ENCODE measurements around the gene IL25.

Gene IL25

GRCh38 chr14:23344481-23344880, 28.1 kb upstream of the IL25 start:
- Histone ChIP-seq H4K20me1 (ENCODE audit: insufficient read depth) (no peaks in the 10 kb centered on the region), H3K27me3 (ENCODE audit: insufficient read depth, low read depth) (no peaks in the 10 kb centered on the region)
- no peak for TF ChIP-seq CTCF (conservative IDR thresholded peaks at IDR 0.05; ENCODE audit: low read depth, low read length)

GRCh38 chr14:23345987-23346692, 26.5 kb upstream of the IL25 start:
- no peak overlapping the region for H3K9ac ChIP-seq
- H3K27ac ChIP-seq, result no peak overlapping the region
- no peaks in the 10 kb centered on the region for H3K36me3 ChIP-seq (ENCODE audit: insufficient read depth)
- no peak for TF ChIP-seq CTCF (conservative IDR thresholded peaks at IDR 0.05; ENCODE audit: low read depth, low read length)
- no peak overlapping the region for H3K4me2 ChIP-seq
- H3K27me3 ChIP-seq (ENCODE audit: insufficient read depth, low read depth), result no peaks in the 10 kb centered on the region
- H4K20me1 ChIP-seq (ENCODE audit: insufficient read depth), result no peaks in the 10 kb centered on the region
- no peaks in the 10 kb centered on the region for H3K79me2 ChIP-seq (ENCODE audit: insufficient read depth, low read depth)
- H3K4me3 ChIP-seq (IDR thresholded peaks at IDR 0.05; ENCODE audit: insufficient read depth, low read depth, low read length), result no peak overlapping the region
- no peak overlapping the region for H2AFZ ChIP-seq (ENCODE audit: low read depth)
- no peaks in the 10 kb centered on the region for H3K4me1 ChIP-seq (ENCODE audit: low read depth, poor library complexity, severe bottlenecking)

More at GRCh38 chr14:23344481-23344880, 28.1 kb upstream of the IL25 start:
- no peaks in the 10 kb centered on the region for H3K36me3 ChIP-seq (ENCODE audit: insufficient read depth)
- no peak overlapping the region for H3K4me2 ChIP-seq
- no peaks in the 10 kb centered on the region for H3K79me2 ChIP-seq (ENCODE audit: insufficient read depth, low read depth)
- H3K27ac ChIP-seq, result no peak overlapping the region
- no peak overlapping the region for H3K4me3 ChIP-seq (IDR thresholded peaks at IDR 0.05; ENCODE audit: insufficient read depth, low read depth, low read length)
- H3K9ac ChIP-seq, result no peak overlapping the region
- no peak overlapping the region for H2AFZ ChIP-seq (ENCODE audit: low read depth)
- H3K4me1 ChIP-seq (ENCODE audit: low read depth, poor library complexity, severe bottlenecking), result no peaks in the 10 kb centered on the region

- no peaks in the 10 kb centered on the region for H3K36me3 ChIP-seq (ENCODE audit: insufficient read depth)
- H3K27ac ChIP-seq, result no peak overlapping the region
- H3K27me3 ChIP-seq (ENCODE audit: insufficient read depth, low read depth), result no peaks in the 10 kb centered on the region
- H3K4me2 ChIP-seq, result no peak overlapping the region
- no peak for TF ChIP-seq CTCF (conservative IDR thresholded peaks at IDR 0.05; ENCODE audit: low read depth, low read length)
- H2AFZ ChIP-seq (ENCODE audit: low read depth), result no peak overlapping the region
- H4K20me1 ChIP-seq (ENCODE audit: insufficient read depth), result no peaks in the 10 kb centered on the region
- H3K4me1 ChIP-seq (ENCODE audit: low read depth, poor library complexity, severe bottlenecking), result no peaks in the 10 kb centered on the region
- no peak overlapping the region for H3K9ac ChIP-seq
- no peak overlapping the region for H3K4me3 ChIP-seq (IDR thresholded peaks at IDR 0.05; ENCODE audit: insufficient read depth, low read depth, low read length)
- no peaks in the 10 kb centered on the region for H3K79me2 ChIP-seq (ENCODE audit: insufficient read depth, low read depth)
Observed at GRCh38 chr14:23346693-23347405, 25.8 kb upstream of the IL25 start.

- H3K9ac ChIP-seq, result no peak overlapping the region
- no peaks in the 10 kb centered on the region for H3K79me2 ChIP-seq (ENCODE audit: insufficient read depth, low read depth)
Observed at GRCh38 chr14:23347406-23348296, 25.0 kb upstream of the IL25 start.

More at GRCh38 chr14:23347406-23348296, 25.0 kb upstream of the IL25 start:
- H3K36me3 ChIP-seq (ENCODE audit: insufficient read depth), result no peaks in the 10 kb centered on the region
- H3K4me1 ChIP-seq (ENCODE audit: low read depth, poor library complexity, severe bottlenecking), result no peaks in the 10 kb centered on the region
- H3K4me2 ChIP-seq, result no peak overlapping the region
- TF ChIP-seq CTCF (conservative IDR thresholded peaks at IDR 0.05; ENCODE audit: low read depth, low read length), result no peak
- no peak overlapping the region for H3K27ac ChIP-seq
- H3K27me3 ChIP-seq (ENCODE audit: insufficient read depth, low read depth), result no peaks in the 10 kb centered on the region
- H2AFZ ChIP-seq (ENCODE audit: low read depth), result no peak overlapping the region
- no peak overlapping the region for H3K4me3 ChIP-seq (IDR thresholded peaks at IDR 0.05; ENCODE audit: insufficient read depth, low read depth, low read length)
- H4K20me1 ChIP-seq (ENCODE audit: insufficient read depth), result no peaks in the 10 kb centered on the region
